NCI-H187 treated with DMSO at 0.1 percent for 48 hours (cell line): ENCODE results near the gene ATOX1.
"Not testable (repeated sequence)": the region's sequence is repeated elsewhere in the genome, so short reads cannot be mapped to it uniquely, and the experiment has no call there.

ENCODE experiments used
- DNase-seq: peaks from one replicate; lab custom pipeline; 2025; lab: John Stamatoyannopoulos, UW

Gene ATOX1

GRCh38 chr5:151733358-151734063, 24.9 kb downstream of the ATOX1 start:
- DNase-seq = no peak

GRCh38 chr5:151730381-151730780, 28.1 kb downstream of the ATOX1 start:
- no peak for DNase-seq

- DNase-seq = not testable (repeated sequence)
These were observed 28.8 kb downstream of the ATOX1 start for GRCh38 chr5:151729597-151729996.

- no peak for DNase-seq
These were observed 34.1 kb downstream of the ATOX1 start for GRCh38 chr5:151724360-151724759.

- DNase-seq = no peak
These were observed 35.9 kb downstream of the ATOX1 start for GRCh38 chr5:151722546-151722945.

- DNase-seq = no peak
These were observed 36.5 kb downstream of the ATOX1 start for GRCh38 chr5:151721812-151722391.

- DNase-seq = no peak
These were observed 37.3 kb downstream of the ATOX1 start for GRCh38 chr5:151721087-151721646.

GRCh38 chr5:151720215-151720614, 38.2 kb downstream of the ATOX1 start:
- no peak for DNase-seq

GRCh38 chr5:151719228-151720000, 39.0 kb downstream of the ATOX1 start:
- no peak for DNase-seq

- no peak for DNase-seq
These were observed 39.8 kb downstream of the ATOX1 start for GRCh38 chr5:151718646-151719045.

GRCh38 chr5:151718153-151718552, 40.3 kb downstream of the ATOX1 start:
- DNase-seq = no peak

- DNase-seq = no peak
These were observed 41.0 kb downstream of the ATOX1 start for GRCh38 chr5:151717416-151717815.

GRCh38 chr5:151709109-151709735, 49.2 kb downstream of the ATOX1 start:
- DNase-seq = no peak

- DNase-seq = no peak
These were observed 50.3 kb downstream of the ATOX1 start for GRCh38 chr5:151708126-151708525.

- no peak for DNase-seq
These were observed 50.9 kb downstream of the ATOX1 start for GRCh38 chr5:151707567-151707966.

- DNase-seq = no peak
These were observed 51.5 kb downstream of the ATOX1 start for GRCh38 chr5:151706906-151707305.

GRCh38 chr5:151703780-151704179, 54.7 kb downstream of the ATOX1 start:
- no peak for DNase-seq

- no peak for DNase-seq
These were observed 55.2 kb downstream of the ATOX1 start for GRCh38 chr5:151703227-151703626.

- no peak for DNase-seq
These were observed 57.6 kb downstream of the ATOX1 start for GRCh38 chr5:151700820-151701219.

GRCh38 chr5:151700296-151700695, 58.1 kb downstream of the ATOX1 start:
- DNase-seq = no peak

GRCh38 chr5:151699071-151699901, 59.1 kb downstream of the ATOX1 start:
- no peak for DNase-seq
